Measurements from ENCODE around the gene SLC43A1. TPM values are rescaled to one million over a fixed set of nuclear protein-coding genes. Genes with fewer than 3 reads are reported as not detected.

SLC43A1 gene
- total and polyA plus RNA-seq, 2 experiments from 2014 or later, result 19.6 to 49.7 TPM

DNA sequence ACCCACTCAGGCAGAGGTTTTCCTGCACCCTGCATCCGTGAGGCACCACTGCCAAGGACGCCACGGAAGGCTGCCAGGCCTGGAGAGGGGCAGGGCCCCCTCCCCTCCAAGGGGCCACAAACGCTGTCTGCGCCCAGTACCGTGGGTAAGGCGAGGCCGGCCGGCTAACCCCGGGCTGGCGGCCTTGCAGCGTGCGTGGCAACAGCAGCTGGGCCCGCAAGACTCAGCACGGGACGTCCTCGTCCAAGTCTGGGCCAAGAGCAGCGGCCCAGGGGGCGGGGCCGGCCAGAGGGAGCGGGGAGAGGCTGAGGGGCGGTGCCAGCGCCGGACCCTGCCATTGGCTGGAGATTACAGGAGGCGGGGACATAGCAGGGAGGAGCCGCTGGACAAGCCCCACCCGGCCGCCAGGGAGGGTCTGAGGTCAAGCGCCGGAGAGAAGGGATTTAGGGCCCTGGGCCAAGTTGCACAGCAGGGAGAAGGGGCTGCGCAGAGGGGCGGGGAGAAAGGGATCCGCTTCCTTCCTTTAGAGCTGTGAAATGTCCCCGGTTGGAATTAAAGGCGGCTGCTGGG, 16.0 kb downstream of the SLC43A1 start:
- peak; percentile 96 for ATAC-seq
- peak overlapping the region; percentile 85 for H3K27ac Mint-ChIP-seq

DNA sequence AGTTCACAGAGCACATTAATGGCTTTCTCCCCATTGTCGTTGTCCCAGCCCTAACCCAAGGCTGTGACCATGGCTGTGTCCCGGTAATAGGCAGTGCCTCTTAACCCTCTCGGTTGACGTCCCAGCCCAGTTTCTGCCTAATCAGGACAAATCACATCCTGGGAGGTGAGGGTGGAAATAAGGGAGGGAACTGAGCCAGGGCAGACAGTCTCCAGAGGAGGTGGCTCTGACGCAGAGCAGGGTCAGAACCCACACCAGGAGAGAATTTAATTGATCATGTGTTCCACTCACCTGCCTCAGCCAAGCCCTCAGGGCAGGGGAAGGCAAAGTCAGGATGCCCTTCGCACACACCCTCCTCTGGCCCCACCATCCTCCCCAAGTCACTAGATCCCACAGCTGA, 17.0 kb downstream of the SLC43A1 start:
- Histone ChIP-seq H3K4me3 (no peak overlapping the region), H3K9me2 (ENCODE audit: insufficient read depth) (no peaks in the 10 kb centered on the region), H2AFZ (no peak overlapping the region), H3K79me2 (replicated peaks; ENCODE audit: insufficient read depth) (peaks cover 4% of the 10 kb centered on the region; the same call in 1 of the 2 replicates), H3K4me1 (ENCODE audit: insufficient read depth) (peaks cover 31% of the 10 kb centered on the region), H3K4me2 (no peak overlapping the region), H3K36me3 (ENCODE audit: insufficient read depth) (peaks cover 5% of the 10 kb centered on the region; the same call in 1 of the 2 replicates), H3K27me3 (ENCODE audit: insufficient read depth) (no peaks in the 10 kb centered on the region), H3K27ac (ENCODE audit: low read depth) (no peak overlapping the region; the same call in 1 of the 2 replicates), H3F3A (replicated peaks; ENCODE audit: low read depth) (peaks cover 14% of the 10 kb centered on the region), H4K20me1 (replicated peaks; ENCODE audit: insufficient read depth) (peaks cover 5% of the 10 kb centered on the region)
- Mint-ChIP-seq H3K4me1 (peaks cover 67% of the 10 kb centered on the region), H3K36me3 (ENCODE audit: low read depth) (peaks cover 70% of the 10 kb centered on the region), H3K27me3 (ENCODE audit: insufficient read depth, low read depth, poor library complexity) (peaks cover 18% of the 10 kb centered on the region), H3K9me3 (no peaks in the 10 kb centered on the region), H3K4me3 (peak overlapping the region; percentile 6; the same call in 1 of the 3 replicates), H3K27ac (no peak overlapping the region)
- TF ChIP-seq, protein P1, sequence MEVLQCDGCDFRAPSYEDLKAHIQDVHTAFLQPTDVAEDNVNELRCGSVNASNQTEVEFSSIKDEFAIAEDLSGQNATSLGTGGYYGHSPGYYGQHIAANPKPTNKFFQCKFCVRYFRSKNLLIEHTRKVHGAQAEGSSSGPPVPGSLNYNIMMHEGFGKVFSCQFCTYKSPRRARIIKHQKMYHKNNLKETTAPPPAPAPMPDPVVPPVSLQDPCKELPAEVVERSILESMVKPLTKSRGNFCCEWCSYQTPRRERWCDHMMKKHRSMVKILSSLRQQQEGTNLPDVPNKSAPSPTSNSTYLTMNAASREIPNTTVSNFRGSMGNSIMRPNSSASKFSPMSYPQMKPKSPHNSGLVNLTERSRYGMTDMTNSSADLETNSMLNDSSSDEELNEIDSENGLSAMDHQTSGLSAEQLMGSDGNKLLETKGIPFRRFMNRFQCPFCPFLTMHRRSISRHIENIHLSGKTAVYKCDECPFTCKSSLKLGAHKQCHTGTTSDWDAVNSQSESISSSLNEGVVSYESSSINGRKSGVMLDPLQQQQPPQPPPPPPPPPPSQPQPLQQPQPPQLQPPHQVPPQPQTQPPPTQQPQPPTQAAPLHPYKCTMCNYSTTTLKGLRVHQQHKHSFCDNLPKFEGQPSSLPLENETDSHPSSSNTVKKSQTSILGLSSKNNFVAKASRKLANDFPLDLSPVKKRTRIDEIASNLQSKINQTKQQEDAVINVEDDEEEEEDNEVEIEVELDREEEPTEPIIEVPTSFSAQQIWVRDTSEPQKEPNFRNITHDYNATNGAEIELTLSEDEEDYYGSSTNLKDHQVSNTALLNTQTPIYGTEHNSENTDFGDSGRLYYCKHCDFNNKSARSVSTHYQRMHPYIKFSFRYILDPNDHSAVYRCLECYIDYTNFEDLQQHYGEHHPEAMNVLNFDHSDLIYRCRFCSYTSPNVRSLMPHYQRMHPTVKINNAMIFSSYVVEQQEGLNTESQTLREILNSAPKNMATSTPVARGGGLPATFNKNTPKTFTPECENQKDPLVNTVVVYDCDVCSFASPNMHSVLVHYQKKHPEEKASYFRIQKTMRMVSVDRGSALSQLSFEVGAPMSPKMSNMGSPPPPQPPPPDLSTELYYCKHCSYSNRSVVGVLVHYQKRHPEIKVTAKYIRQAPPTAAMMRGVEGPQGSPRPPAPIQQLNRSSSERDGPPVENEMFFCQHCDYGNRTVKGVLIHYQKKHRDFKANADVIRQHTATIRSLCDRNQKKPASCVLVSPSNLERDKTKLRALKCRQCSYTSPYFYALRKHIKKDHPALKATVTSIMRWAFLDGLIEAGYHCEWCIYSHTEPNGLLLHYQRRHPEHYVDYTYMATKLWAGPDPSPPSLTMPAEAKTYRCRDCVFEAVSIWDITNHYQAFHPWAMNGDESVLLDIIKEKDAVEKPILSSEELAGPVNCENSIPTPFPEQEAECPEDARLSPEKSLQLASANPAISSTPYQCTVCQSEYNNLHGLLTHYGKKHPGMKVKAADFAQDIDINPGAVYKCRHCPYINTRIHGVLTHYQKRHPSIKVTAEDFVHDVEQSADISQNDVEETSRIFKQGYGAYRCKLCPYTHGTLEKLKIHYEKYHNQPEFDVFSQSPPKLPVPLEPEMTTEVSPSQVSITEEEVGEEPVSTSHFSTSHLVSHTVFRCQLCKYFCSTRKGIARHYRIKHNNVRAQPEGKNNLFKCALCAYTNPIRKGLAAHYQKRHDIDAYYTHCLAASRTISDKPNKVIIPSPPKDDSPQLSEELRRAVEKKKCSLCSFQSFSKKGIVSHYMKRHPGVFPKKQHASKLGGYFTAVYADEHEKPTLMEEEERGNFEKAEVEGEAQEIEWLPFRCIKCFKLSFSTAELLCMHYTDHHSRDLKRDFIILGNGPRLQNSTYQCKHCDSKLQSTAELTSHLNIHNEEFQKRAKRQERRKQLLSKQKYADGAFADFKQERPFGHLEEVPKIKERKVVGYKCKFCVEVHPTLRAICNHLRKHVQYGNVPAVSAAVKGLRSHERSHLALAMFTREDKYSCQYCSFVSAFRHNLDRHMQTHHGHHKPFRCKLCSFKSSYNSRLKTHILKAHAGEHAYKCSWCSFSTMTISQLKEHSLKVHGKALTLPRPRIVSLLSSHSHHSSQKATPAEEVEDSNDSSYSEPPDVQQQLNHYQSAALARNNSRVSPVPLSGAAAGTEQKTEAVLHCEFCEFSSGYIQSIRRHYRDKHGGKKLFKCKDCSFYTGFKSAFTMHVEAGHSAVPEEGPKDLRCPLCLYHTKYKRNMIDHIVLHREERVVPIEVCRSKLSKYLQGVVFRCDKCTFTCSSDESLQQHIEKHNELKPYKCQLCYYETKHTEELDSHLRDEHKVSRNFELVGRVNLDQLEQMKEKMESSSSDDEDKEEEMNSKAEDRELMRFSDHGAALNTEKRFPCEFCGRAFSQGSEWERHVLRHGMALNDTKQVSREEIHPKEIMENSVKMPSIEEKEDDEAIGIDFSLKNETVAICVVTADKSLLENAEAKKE (CRISPR knock-in tag; IDR thresholded peaks at IDR 0.05), result no peak
- TF ChIP-seq EZH2 (IDR thresholded peaks at IDR 0.05; ENCODE audit: low read depth, unreplicated experiment) (no peak), ZNF331 (CRISPR knock-in tag; IDR thresholded peaks at IDR 0.05; ENCODE audit: low read depth) (no peak), ZNF114 (CRISPR knock-in tag; IDR thresholded peaks at IDR 0.05) (no peak), STAT1 (IDR thresholded peaks at IDR 0.05; ENCODE audit: unreplicated experiment) (no peak), JUNB (IDR thresholded peaks at IDR 0.05; ENCODE audit: unreplicated experiment) (no peak), NANOG (IDR thresholded peaks at IDR 0.05; ENCODE audit: borderline replicate concordance) (no peak)
- ATAC-seq, result no peak
- no peak for DNase-seq (ENCODE audit: low spot score)

More for the DNA sequence above, 16.0 kb downstream of the SLC43A1 start:
- Histone ChIP-seq H3K79me2 (replicated peaks; ENCODE audit: insufficient read depth) (peaks cover 14% of the 10 kb centered on the region; the same call in 1 of the 2 replicates), H3K9me2 (ENCODE audit: insufficient read depth) (no peaks in the 10 kb centered on the region), H4K20me1 (replicated peaks; ENCODE audit: insufficient read depth) (peaks cover 5% of the 10 kb centered on the region), H3K36me3 (ENCODE audit: insufficient read depth) (peaks cover 5% of the 10 kb centered on the region; the same call in 1 of the 2 replicates), H3K27me3 (ENCODE audit: insufficient read depth) (no peaks in the 10 kb centered on the region), H2AFZ (no peak overlapping the region), H3K27ac (ENCODE audit: low read depth) (peak overlapping the region; percentile 83), H3F3A (replicated peaks; ENCODE audit: low read depth) (peaks cover 13% of the 10 kb centered on the region), H3K4me3 (peak overlapping the region; percentile 53), H3K4me1 (ENCODE audit: insufficient read depth) (peaks cover 31% of the 10 kb centered on the region), H3K4me2 (peak overlapping the region; percentile 87)
- TF ChIP-seq STAT1 (IDR thresholded peaks at IDR 0.05; ENCODE audit: unreplicated experiment) (no peak), EZH2 (IDR thresholded peaks at IDR 0.05; ENCODE audit: low read depth, unreplicated experiment) (no peak), POLR2AphosphoS5 (IDR thresholded peaks at IDR 0.05; ENCODE audit: low read depth) (peak; percentile 74), CREB1 (CRISPR knock-in tag; IDR thresholded peaks at IDR 0.05; ENCODE audit: low read depth) (no peak), ZNF114 (CRISPR knock-in tag; IDR thresholded peaks at IDR 0.05) (no peak)
- TF ChIP-seq, protein P2, sequence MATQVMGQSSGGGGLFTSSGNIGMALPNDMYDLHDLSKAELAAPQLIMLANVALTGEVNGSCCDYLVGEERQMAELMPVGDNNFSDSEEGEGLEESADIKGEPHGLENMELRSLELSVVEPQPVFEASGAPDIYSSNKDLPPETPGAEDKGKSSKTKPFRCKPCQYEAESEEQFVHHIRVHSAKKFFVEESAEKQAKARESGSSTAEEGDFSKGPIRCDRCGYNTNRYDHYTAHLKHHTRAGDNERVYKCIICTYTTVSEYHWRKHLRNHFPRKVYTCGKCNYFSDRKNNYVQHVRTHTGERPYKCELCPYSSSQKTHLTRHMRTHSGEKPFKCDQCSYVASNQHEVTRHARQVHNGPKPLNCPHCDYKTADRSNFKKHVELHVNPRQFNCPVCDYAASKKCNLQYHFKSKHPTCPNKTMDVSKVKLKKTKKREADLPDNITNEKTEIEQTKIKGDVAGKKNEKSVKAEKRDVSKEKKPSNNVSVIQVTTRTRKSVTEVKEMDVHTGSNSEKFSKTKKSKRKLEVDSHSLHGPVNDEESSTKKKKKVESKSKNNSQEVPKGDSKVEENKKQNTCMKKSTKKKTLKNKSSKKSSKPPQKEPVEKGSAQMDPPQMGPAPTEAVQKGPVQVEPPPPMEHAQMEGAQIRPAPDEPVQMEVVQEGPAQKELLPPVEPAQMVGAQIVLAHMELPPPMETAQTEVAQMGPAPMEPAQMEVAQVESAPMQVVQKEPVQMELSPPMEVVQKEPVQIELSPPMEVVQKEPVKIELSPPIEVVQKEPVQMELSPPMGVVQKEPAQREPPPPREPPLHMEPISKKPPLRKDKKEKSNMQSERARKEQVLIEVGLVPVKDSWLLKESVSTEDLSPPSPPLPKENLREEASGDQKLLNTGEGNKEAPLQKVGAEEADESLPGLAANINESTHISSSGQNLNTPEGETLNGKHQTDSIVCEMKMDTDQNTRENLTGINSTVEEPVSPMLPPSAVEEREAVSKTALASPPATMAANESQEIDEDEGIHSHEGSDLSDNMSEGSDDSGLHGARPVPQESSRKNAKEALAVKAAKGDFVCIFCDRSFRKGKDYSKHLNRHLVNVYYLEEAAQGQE (IDR thresholded peaks at IDR 0.05; ENCODE audit: unreplicated experiment), result no peak
- Mint-ChIP-seq H3K36me3 (ENCODE audit: low read depth) (peaks cover 64% of the 10 kb centered on the region), H3K9me3 (no peaks in the 10 kb centered on the region), H3K27me3 (ENCODE audit: insufficient read depth, low read depth, poor library complexity) (peaks cover 16% of the 10 kb centered on the region), H3K4me1 (peaks cover 60% of the 10 kb centered on the region), H3K4me3 (peak overlapping the region; percentile 61)
- DNase-seq (ENCODE audit: low spot score), result peak; percentile 99
